ENCODE results near the gene HIPK2. TPM values are rescaled to one million over a fixed set of nuclear protein-coding genes. Genes with fewer than 3 reads are reported as not detected.

The HIPK2 gene
- total RNA-seq, 1 donor from 2014 or later = 23.0 TPM

DNA sequence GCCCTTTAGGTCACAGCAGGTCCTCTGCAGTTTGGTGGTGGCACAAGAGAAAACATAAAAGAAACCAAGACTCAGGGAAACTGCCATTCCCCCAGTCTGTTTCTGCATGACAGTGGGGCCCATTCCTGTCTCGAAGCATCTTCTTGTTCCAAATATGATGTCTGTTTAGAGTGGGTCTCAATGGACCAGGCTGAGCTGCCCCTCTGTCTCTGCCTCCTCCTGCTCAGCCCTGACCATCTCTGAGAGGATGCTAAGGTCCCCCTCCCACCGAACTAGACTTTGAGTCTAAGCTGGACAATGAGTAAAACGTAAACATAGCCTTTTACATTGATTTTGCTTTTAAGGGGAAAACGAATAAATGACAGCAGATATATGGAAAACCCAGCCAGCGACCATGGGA, 213.9 kb downstream of the HIPK2 start:
- no peaks in the 10 kb centered on the region for H3K36me3 Mint-ChIP-seq (ENCODE audit: low read depth)

DNA sequence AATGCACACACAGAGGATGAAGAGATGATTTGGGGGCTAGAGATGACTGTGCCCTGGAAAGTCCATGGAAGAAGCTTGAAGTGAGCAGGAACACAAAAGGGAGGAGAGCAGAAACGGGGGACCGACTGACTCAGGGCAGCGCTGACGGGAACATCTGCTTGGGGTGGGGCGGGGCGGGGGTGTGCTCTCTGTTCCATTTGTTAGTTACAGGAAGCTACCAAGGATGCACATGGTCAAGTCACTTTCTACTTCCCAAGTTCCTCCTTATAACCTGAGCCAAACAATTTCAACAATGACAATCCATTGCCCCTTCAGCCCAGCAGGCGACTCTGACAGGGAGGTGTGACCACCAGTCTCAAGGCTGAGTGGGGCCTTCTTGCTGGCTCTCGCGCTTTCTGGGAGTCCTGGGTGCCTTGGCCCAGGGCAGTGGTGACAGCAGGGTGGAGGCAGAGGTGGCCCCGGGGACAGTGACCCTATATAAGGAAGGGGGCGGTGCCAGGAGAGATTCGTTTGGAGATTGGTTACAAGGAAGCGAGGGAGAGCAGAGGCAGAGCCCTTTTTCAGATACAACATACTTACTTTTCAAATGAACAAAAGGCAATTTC, 214.7 kb downstream of the HIPK2 start:
- intact Hi-C loops (cut with micrococcal nuclease) = no loop called here
- no peak overlapping the region for H3K4me3 Mint-ChIP-seq

More for the DNA sequence above, 213.9 kb downstream of the HIPK2 start:
- Mint-ChIP-seq H3K27me3 (peaks cover 5% of the 10 kb centered on the region), H3K9me3 (peaks cover 2% of the 10 kb centered on the region), H3K4me1 (no peaks in the 10 kb centered on the region), H3K4me3 (no peak overlapping the region), H3K27ac (no peak overlapping the region)
- TF ChIP-seq, protein P1, sequence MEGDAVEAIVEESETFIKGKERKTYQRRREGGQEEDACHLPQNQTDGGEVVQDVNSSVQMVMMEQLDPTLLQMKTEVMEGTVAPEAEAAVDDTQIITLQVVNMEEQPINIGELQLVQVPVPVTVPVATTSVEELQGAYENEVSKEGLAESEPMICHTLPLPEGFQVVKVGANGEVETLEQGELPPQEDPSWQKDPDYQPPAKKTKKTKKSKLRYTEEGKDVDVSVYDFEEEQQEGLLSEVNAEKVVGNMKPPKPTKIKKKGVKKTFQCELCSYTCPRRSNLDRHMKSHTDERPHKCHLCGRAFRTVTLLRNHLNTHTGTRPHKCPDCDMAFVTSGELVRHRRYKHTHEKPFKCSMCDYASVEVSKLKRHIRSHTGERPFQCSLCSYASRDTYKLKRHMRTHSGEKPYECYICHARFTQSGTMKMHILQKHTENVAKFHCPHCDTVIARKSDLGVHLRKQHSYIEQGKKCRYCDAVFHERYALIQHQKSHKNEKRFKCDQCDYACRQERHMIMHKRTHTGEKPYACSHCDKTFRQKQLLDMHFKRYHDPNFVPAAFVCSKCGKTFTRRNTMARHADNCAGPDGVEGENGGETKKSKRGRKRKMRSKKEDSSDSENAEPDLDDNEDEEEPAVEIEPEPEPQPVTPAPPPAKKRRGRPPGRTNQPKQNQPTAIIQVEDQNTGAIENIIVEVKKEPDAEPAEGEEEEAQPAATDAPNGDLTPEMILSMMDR (IDR thresholded peaks at IDR 0.05) = no peak
- ChIA-PET POLR2A (no interaction called here), CTCF (no interaction called here)
- intact Hi-C loops (cut with micrococcal nuclease) = no loop called here
- DNase-seq = no peak
- ATAC-seq (ENCODE audit: low read depth) = no peak

DNA sequence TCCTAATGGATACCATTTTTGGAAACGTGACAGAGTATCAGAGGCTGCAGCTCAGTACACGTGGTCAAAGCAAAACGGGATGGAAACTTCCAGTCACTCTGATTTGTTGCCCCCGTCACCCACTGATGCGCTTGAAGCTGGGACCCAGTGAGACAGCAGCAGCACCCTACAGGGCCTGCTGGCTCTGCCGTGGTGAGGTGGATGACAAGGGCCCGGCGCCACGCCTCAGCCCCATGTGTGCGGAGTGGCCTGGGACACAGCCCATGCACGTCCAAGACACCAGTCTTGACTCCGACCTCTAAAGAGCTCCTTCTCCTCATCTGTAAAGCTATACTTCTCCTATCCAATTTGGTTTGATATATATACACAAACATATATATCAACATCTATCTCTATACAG, 215.3 kb downstream of the HIPK2 start:
- Mint-ChIP-seq H3K27ac (no peak overlapping the region), H3K9me3 (peaks cover 2% of the 10 kb centered on the region), H3K4me1 (no peaks in the 10 kb centered on the region), H3K4me3 (no peak overlapping the region), H3K36me3 (ENCODE audit: low read depth) (no peaks in the 10 kb centered on the region), H3K27me3 (peaks cover 7% of the 10 kb centered on the region)
- ChIA-PET CTCF (no interaction called here), POLR2A (no interaction called here)
- no peak for DNase-seq
- TF ChIP-seq, protein P1 (IDR thresholded peaks at IDR 0.05) = no peak
- no peak for ATAC-seq (ENCODE audit: low read depth)
- intact Hi-C loops (cut with micrococcal nuclease) = no loop called here

More for the DNA sequence above, 214.7 kb downstream of the HIPK2 start:
- H3K4me1 Mint-ChIP-seq = no peaks in the 10 kb centered on the region
- peaks cover 2% of the 10 kb centered on the region for H3K9me3 Mint-ChIP-seq
- peaks cover 7% of the 10 kb centered on the region for H3K27me3 Mint-ChIP-seq
- POLR2A ChIA-PET = no interaction called here
- H3K27ac Mint-ChIP-seq = no peak overlapping the region
- DNase-seq (no peak), ATAC-seq (ENCODE audit: low read depth) (no peak)
- CTCF ChIA-PET = no interaction called here
- H3K36me3 Mint-ChIP-seq (ENCODE audit: low read depth) = no peaks in the 10 kb centered on the region
- TF ChIP-seq, protein P1 (IDR thresholded peaks at IDR 0.05) = no peak

DNA sequence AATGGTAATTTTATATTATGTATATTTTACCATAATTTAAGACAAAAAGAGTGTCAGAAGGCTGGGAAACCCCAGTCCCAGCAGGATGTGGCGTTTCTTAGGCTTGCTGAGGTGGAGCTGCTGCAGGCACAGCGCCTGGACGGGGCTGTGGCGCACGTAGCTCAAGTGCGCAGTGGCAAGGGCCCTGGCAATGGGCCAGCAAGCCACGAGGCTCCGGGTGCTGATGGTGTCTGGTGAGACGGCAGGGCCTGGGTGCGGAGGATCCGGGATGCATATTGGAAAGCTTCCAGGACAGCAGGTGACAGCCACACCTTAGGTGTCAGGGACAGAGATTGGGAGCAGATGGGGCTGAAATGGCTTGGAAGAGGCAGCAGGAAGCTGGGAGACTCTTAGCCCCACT, 217.1 kb downstream of the HIPK2 start:
- POLR2A ChIA-PET = no interaction called here
- TF ChIP-seq, protein P1 (IDR thresholded peaks at IDR 0.05) = no peak
- no peak overlapping the region for H3K4me3 Mint-ChIP-seq
- no peak overlapping the region for H3K27ac Mint-ChIP-seq
- no peaks in the 10 kb centered on the region for H3K4me1 Mint-ChIP-seq
- H3K9me3 Mint-ChIP-seq = peaks cover 2% of the 10 kb centered on the region
- DNase-seq (no peak), ATAC-seq (ENCODE audit: low read depth) (no peak)
- peaks cover 7% of the 10 kb centered on the region for H3K27me3 Mint-ChIP-seq
- CTCF ChIA-PET = no interaction called here
- intact Hi-C loops (cut with micrococcal nuclease) = no loop called here
- H3K36me3 Mint-ChIP-seq (ENCODE audit: low read depth) = no peaks in the 10 kb centered on the region

DNA sequence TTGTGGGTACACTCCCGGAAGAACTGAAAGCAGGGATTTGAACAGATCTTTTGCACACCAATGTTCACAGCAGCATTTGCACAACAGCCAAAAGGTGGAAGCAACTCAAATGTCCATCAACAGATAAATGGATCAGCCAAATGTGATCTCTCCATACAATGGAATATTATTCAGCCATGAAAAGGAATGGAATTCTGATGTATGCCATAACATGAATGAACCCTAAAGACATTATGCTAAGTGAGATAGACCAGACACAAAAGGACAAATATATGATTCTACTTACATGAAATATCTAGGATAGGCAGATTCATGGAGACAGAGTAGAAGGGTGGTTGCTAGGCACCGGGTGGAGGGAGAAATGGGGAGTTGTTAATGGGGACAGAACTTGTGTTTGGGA, 217.6 kb downstream of the HIPK2 start:
- TF ChIP-seq, protein P1 (IDR thresholded peaks at IDR 0.05) = no peak
- ChIA-PET POLR2A (no interaction called here), CTCF (no interaction called here)
- intact Hi-C loops (cut with micrococcal nuclease) = no loop called here
- Mint-ChIP-seq H3K27ac (no peak overlapping the region), H3K4me3 (no peak overlapping the region), H3K9me3 (peaks cover 2% of the 10 kb centered on the region), H3K27me3 (peaks cover 7% of the 10 kb centered on the region), H3K4me1 (no peaks in the 10 kb centered on the region), H3K36me3 (ENCODE audit: low read depth) (no peaks in the 10 kb centered on the region)
- DNase-seq (no peak), ATAC-seq (ENCODE audit: low read depth) (no peak)

Measured in activated B cell treated with CpG ODN at 0.5 μM for 24 hours (primary cell).